ENCODE results near the gene TMEM120B.
"Not testable (repeated sequence)": the region's sequence is repeated elsewhere in the genome, so short reads cannot be mapped to it uniquely, and the experiment has no call there.

The TMEM120B gene

GRCh38 chr12:121776190-121777098 is 63.9 kb downstream of the TMEM120B start:
- DNase-seq = no peak

GRCh38 chr12:121778567-121779421 is 66.2 kb downstream of the TMEM120B start:
- no peak for DNase-seq

GRCh38 chr12:121779422-121779895 is 66.9 kb downstream of the TMEM120B start:
- DNase-seq = no peak

- no peak for DNase-seq
These were observed 67.9 kb downstream of the TMEM120B start for GRCh38 chr12:121780429-121780828.

- no peak for DNase-seq
These were observed 69.0 kb downstream of the TMEM120B start for GRCh38 chr12:121781484-121781997.

DNA sequence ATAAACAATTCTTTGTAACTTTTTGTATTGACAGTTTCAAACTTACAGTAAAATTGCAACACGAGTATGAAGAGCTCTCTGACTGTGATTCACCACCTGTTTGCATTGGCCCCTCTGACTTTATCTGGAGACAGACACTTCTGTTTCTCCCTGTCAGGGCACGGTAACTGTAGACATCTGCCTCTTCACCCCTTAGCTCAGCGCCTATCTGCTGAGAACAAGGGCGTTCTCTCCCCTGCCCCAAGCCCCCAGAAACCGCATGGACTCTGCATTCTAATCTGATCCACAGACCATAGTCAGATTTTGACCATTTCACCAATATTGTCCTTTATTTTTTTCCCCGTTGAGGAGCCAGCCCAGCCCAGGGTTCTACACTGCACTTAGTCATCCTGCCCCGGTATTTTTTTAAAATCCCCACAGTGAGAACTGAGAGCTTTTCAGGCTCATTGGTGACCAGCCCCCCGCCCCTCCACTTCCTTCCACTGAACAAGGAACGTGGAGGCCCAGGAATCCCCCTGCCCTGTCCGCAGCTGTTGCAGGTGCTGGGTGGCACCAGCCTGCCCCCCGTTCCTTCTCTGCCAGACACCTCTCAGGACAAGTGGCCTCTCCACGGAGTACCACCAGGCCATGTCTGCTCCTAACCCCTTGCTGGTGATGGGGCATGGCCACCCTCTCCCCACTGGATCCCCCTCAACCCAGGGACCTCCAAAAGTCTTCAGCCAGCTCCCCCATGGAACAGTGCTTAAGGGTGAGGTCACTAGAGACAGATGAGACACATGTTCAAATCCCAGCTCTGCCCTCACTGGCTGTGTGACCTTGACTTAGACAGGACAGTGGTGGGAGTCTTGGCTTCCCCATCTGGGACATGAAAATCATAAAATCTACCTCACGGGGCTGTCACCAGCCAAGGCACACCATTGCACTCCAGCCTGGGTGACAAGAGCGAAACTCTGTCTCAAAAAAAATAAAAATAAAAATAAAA is 69.7 kb downstream of the TMEM120B start:
- DNase-seq = peak; percentile 22

- DNase-seq = no peak
These were observed 71.2 kb downstream of the TMEM120B start for GRCh38 chr12:121783766-121784165.

GRCh38 chr12:121784460-121784859 is 71.9 kb downstream of the TMEM120B start:
- no peak for DNase-seq

DNA sequence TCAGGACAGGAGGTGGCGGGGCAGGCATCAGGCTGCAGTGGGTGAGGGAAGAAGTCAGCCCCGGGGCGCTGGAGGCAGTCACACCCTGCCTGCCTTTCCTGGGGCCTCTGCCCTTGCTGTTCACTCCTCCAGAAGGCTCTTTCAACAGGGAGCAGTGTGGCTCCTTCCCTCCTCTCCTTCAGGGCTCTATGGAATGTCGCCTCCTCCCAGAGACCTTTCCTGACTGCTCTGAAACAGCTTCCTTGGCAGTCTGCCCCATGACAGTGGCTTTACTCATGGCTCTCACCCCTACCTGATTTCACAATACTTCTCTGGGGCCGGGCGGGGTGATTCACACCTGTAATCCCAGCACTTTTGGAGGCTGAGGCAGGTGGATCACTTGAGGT is 73.9 kb downstream of the TMEM120B start:
- no peak for DNase-seq

- no peak for DNase-seq
These were observed 74.8 kb downstream of the TMEM120B start for GRCh38 chr12:121787063-121788025.

DNA sequence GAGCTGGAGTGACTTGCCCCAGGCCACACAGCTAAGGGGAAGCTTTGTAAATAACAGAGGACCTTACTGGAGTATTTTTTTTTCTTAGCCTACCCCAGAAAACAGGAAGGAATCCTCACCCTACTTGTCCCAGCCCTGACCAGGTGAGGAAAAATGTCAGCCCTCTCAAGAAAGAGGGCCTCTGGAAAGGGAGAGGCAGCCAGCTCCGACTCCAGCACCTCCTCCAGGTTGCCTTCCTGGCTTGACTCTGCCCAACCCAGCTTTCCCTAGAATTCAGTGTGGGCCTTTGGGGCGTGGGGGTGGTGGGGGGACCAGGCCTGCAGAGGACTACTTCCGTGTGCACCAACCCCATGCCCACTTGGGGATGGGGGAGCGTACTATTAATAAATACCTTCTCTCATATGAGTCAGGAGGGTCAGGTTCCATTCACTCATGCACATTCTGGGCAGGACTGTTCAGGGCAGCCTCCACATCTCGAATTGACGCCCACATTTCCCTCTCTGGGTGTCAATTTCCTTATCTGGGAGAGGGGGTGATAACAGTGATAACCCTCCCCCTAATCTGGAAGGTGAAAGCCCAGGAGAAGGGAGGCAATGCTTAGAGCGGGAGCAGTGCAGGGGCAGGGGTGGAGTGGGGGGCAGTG is 75.7 kb downstream of the TMEM120B start:
- no peak for DNase-seq

- no peak for DNase-seq
These were observed 76.8 kb downstream of the TMEM120B start for GRCh38 chr12:121789233-121789781.

DNA sequence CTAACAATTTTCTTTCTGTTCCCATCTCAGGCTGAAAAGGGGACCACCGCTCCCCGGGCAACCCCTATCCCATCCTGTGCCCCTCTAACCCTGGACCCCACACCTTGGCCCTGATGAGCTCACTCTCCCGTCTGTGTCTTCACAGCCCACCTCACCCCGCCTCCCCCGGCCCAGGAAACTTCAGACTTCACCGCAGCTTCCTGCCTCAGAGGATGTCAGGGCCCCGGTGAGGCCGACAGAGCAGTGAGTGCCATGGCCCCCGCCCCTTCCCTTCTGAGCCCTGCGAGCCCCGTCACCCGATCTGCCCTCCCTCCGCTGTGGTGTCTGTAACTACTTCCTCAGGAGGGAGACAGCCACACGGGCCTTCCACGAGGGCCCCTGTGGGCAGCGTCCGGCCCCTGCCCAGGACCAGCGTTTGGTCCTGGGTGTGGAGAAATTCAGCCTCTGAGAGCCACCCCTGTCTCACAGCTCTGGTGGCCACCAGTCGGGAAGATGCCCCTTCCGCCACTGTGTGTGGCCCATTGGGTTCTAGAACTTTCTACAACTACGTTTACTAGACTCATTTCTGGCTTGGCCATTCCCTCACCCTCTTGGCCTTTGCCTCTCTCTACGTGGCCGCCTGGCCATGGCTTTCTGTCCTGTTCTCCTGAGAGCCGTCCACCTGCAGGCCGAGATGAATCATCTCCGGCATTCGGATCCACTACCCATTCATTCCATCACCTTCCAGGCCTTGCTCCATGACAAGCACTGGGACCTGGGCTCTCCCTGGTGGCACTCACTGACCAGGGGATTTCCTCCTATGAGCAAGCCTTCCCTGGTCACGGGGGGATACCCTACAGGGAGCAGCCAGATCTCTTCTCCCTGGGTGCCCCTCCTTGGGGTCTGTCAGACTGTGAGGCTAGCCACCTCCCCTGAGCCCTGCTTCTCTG is 77.5 kb downstream of the TMEM120B start:
- no peak for DNase-seq

DNA sequence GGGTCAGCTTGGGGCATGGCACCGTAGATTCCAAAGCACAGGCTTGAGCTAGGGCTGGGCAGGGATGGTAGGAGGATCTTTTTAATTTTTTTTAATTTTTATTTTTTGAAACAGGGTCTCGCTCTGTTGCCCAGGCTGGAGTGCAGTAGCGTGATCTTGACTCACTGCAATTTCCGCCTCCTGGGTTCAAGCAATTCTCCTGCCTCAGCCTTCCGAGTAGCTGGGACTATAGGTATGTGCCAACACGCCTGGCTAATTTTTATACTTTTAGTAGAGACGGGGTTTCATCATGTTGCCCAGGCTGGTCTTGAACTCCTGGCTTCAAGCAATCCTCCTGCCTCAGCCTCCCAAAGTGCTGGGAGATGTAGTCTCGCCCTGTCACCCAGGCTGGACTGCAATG is 78.2 kb downstream of the TMEM120B start:
- not testable (repeated sequence) for DNase-seq

DNA sequence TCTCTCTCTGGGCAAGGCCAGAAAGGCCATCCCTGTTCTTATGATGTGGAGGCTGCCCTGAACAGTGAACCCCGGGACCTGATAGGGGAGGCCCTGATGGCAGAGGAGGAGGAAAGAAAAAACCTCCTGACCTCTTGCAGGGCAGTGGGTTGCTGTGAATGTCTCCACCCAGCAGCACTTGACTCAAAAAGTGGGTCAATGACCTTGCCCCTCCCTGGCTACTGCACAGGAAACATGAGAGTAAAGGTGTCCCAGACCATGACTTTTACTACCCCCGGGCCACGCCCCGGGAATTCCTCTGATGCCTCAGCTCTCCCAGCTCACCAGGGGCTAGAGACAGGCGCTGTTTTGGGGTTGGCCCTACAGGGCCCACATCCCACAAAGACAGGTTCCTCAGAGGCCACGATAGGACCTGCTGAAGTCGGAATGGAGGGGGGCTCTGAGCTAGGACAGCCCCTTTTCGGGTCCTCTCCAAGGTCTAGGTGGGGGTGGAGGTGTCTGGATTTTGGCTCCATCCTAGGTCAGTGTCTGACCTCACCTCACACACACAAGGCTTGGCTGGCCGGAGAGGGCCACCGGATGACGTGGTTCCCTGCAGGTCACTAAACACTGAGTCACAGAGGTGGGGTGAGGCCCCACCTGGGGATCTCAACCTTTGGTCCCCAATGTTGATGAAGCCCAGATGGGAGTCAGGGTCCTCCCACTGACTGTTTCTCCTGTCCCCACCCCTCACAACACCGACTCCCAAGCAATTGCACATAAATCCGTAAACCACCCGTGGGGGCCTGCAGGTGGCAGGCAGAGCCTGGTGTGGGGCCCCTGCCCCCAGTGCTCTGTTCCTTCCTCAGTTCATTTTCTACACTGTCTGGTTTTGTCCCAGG is 79.4 kb downstream of the TMEM120B start:
- DNase-seq = no peak

DNA sequence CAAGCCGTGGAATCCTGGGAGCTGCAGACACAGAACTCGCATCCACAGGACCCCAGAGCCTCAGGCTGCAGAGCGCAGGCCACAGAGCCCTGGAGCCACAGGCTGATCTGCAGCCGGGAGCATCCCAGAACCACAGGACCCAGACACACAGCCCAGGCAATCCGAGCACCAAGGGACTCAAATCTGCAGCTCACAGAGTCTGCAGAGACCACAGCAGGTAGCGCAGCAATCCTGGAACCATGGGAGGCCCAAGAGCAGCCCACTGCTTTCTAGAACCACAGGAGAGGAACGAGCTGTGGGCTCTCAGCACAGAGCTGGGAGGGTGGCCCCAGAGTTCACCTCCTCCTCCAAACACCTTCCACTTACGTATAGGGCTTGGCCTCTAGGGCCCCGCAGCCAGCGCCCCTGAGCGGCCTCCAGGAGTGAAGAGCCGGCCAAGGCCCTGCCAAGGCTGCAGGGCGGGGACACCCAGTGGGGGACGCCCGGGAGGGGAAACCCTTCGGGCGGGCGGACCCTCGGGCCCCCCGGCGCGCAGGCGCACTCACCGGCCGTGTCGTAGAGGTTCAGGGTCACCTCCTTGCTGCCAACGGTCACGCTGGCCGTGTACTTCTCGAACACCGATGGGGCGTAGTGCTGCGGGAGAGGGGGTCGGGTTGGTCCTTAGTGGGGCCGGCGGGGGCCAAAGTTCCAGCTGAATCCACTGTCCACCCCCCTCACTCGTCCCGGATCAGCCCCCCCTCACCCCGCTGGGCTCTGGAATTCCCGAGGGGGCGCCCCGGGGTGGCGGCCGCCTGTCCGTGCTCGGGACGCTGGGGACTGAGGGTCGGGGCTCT is 80.3 kb downstream of the TMEM120B start:
- no peak for DNase-seq

- DNase-seq = no peak
These were observed 80.9 kb downstream of the TMEM120B start, which contains the start of gene RHOF for GRCh38 chr12:121793440-121793837. RHOF (minus strand) TSS chr12:121793688; CDS start chr12:121793633, 55 bp downstream.

Data from DMS 273 treated with DMSO at 0.1 percent for 48 hours (cell line).